ENCODE results near the gene PRAMEF4. TPM values are rescaled to one million over a fixed set of nuclear protein-coding genes. Genes with fewer than 3 reads are reported as not detected.
"Not testable (repeated sequence)": the region's sequence is repeated elsewhere in the genome, so short reads cannot be mapped to it uniquely, and the experiment has no call there.

Gene PRAMEF4
- polyA plus RNA-seq, 1 experiment: not detected

GRCh38 chr1:12851779-12852178 is 34.2 kb downstream of the PRAMEF4 start:
- POLR2A ChIA-PET: no interaction called here
- no peak for TF ChIP-seq CTCF (IDR thresholded peaks at IDR 0.05; ENCODE audit: low read depth, low read length)
- no peak overlapping the region for H3K4me3 ChIP-seq (ENCODE audit: low read depth, low read length)
- H3K27me3 ChIP-seq (ENCODE audit: control insufficient read depth, insufficient read depth, low read length): no peaks in the 10 kb centered on the region
- CTCF ChIA-PET: no interaction called here
- peaks cover 17% of the 10 kb centered on the region for H3K9me3 ChIP-seq (ENCODE audit: control insufficient read depth, insufficient read depth, low read length)
- no peak overlapping the region for H3K27ac ChIP-seq (ENCODE audit: low read depth, low read length)
- DNase-seq (ENCODE audit: low read depth, low spot score): no peak

- POLR2A ChIA-PET; CTCF ChIA-PET; H3K27ac ChIP-seq (ENCODE audit: low read depth, low read length); H3K4me3 ChIP-seq (ENCODE audit: low read depth, low read length); H3K27me3 ChIP-seq (ENCODE audit: control insufficient read depth, insufficient read depth, low read length); DNase-seq (ENCODE audit: low read depth, low spot score): not testable (repeated sequence)
- peaks cover 11% of the 10 kb centered on the region for H3K9me3 ChIP-seq (ENCODE audit: control insufficient read depth, insufficient read depth, low read length)
Measured at GRCh38 chr1:12848620-12849019, 37.4 kb downstream of the PRAMEF4 start, which contains the start of gene HNRNPCL1. HNRNPCL1 (minus strand) TSS chr1:12848720; CDS start chr1:12848289, 431 bp downstream.

GRCh38 chr1:12833251-12833650 is 52.8 kb downstream of the PRAMEF4 start:
- H3K9me3 ChIP-seq (ENCODE audit: control insufficient read depth, insufficient read depth, low read length); H3K4me3 ChIP-seq (ENCODE audit: low read depth, low read length); POLR2A ChIA-PET; H3K27me3 ChIP-seq (ENCODE audit: control insufficient read depth, insufficient read depth, low read length); CTCF ChIA-PET; DNase-seq (ENCODE audit: low read depth, low spot score); H3K27ac ChIP-seq (ENCODE audit: low read depth, low read length): not testable (repeated sequence)

- CTCF ChIA-PET, POLR2A ChIA-PET: not testable (repeated sequence)
Measured at GRCh38 chr1:12831310-12831709, 54.7 kb downstream of the PRAMEF4 start, which contains the start of gene PRAMEF11. PRAMEF11 (minus strand) TSS chr1:12831410; CDS start chr1:12828789, 2,621 bp downstream.

More at GRCh38 chr1:12831310-12831709, 54.7 kb downstream of the PRAMEF4 start, which contains the start of gene PRAMEF11:
- H3K27ac ChIP-seq (ENCODE audit: low read depth, low read length); H3K27me3 ChIP-seq (ENCODE audit: control insufficient read depth, insufficient read depth, low read length); H3K4me3 ChIP-seq (ENCODE audit: low read depth, low read length); DNase-seq (ENCODE audit: low read depth, low spot score): not testable (repeated sequence)
- peaks cover 12% of the 10 kb centered on the region for H3K9me3 ChIP-seq (ENCODE audit: control insufficient read depth, insufficient read depth, low read length)

Small RNA genes lying within 50 kb of the gene (small RNA-seq; reads per million reads assigned to genes)
- gene RNU6-1072P (ENCODE audit: insufficient read length, low read depth): not detected

Other genes starting within 250 kb of the PRAMEF4 start
- gene AADACL4, start 242.1 kb downstream of the PRAMEF4 start, polyA plus RNA-seq (2011; rRNA removed): not detected in 2 replicates
- gene AADACL3, start 170.1 kb downstream of the PRAMEF4 start, polyA plus RNA-seq (2011; rRNA removed): not detected in 2 replicates
- not detected in 2 replicates for gene CFAP107, start 140.0 kb downstream of the PRAMEF4 start, polyA plus RNA-seq (2011; rRNA removed)
- gene PRAMEF12, start 112.5 kb downstream of the PRAMEF4 start, polyA plus RNA-seq (2011; rRNA removed): not detected in 2 replicates
- not detected in 2 replicates for gene PRAMEF1, start 94.8 kb downstream of the PRAMEF4 start, polyA plus RNA-seq (2011; rRNA removed)
- not detected in 2 replicates for gene PRAMEF11, start 54.8 kb downstream of the PRAMEF4 start, polyA plus RNA-seq (2011; rRNA removed)
- gene HNRNPCL1, start 37.5 kb downstream of the PRAMEF4 start, polyA plus RNA-seq (2011; rRNA removed): not detected in 2 replicates
- gene PRAMEF2, start 29.1 kb downstream of the PRAMEF4 start, polyA plus RNA-seq (2011; rRNA removed): not detected in 2 replicates
- not detected in 2 replicates for gene PRAMEF10, start 12.1 kb upstream of the PRAMEF4 start, polyA plus RNA-seq (2011; rRNA removed)
- gene PRAMEF7, start 30.4 kb upstream of the PRAMEF4 start, polyA plus RNA-seq (2011; rRNA removed): not detected in 2 replicates
- gene PRAMEF6, start 61.4 kb upstream of the PRAMEF4 start, polyA plus RNA-seq (2011; rRNA removed): not detected in 2 replicates
- not detected in 2 replicates for gene PRAMEF27, start 170.4 kb upstream of the PRAMEF4 start, polyA plus RNA-seq (2011; rRNA removed)
- gene HNRNPCL3, start 174.6 kb upstream of the PRAMEF4 start, polyA plus RNA-seq (2011; rRNA removed): not detected in 2 replicates
- gene PRAMEF25, start 184.6 kb upstream of the PRAMEF4 start, polyA plus RNA-seq (2011; rRNA removed): not detected in 2 replicates
- gene HNRNPCL2, start 230.7 kb upstream of the PRAMEF4 start, polyA plus RNA-seq (2011; rRNA removed): not detected in 2 replicates